HG02943 (cell line): ENCODE results near the gene ATL1.
"Not testable (repeated sequence)": the region's sequence is repeated elsewhere in the genome, so short reads cannot be mapped to it uniquely, and the experiment has no call there.

Experiments used
- ATAC-seq: cut with Tn5 transposase; IDR thresholded peaks from one replicate; pipeline ENCODE4 v1.9.1; 2021; ENCODE audit warnings: mild to moderate bottlenecking, low read depth, moderate library complexity; ENCODE audit not compliant: unreplicated experiment

The ATL1 gene

GRCh38 chr14:50635141-50635540 is 75.2 kb downstream of the ATL1 start:
- no peak for ATAC-seq

GRCh38 chr14:50647282-50647681 is 87.3 kb downstream of the ATL1 start:
- peak; percentile 69 for ATAC-seq

- no peak for ATAC-seq
These were observed 87.8 kb downstream of the ATL1 start for GRCh38 chr14:50647753-50648152.

- no peak for ATAC-seq
These were observed 89.7 kb downstream of the ATL1 start for GRCh38 chr14:50649691-50650090.

GRCh38 chr14:50656776-50657175 is 96.8 kb downstream of the ATL1 start:
- no peak for ATAC-seq

GRCh38 chr14:50657753-50658152 is 97.8 kb downstream of the ATL1 start:
- ATAC-seq: no peak

GRCh38 chr14:50658203-50658602 is 98.3 kb downstream of the ATL1 start:
- no peak for ATAC-seq

GRCh38 chr14:50659327-50659974 is 99.5 kb downstream of the ATL1 start:
- ATAC-seq: no peak

GRCh38 chr14:50664579-50664978 is 104.6 kb downstream of the ATL1 start:
- not testable (repeated sequence) for ATAC-seq

- not testable (repeated sequence) for ATAC-seq
These were observed 105.4 kb downstream of the ATL1 start for GRCh38 chr14:50665300-50665699.

GRCh38 chr14:50666772-50667683 is 107.1 kb downstream of the ATL1 start:
- no peak for ATAC-seq

- ATAC-seq: peak; percentile 46
These were observed 107.7 kb downstream of the ATL1 start for GRCh38 chr14:50667684-50667995.

- ATAC-seq: peak; percentile 53
These were observed 108.3 kb downstream of the ATL1 start, which contains the start of gene SAV1 for GRCh38 chr14:50667996-50668825. Gene SAV1, minus strand, starts transcription at chr14:50668306. Its CDS starts 339 bp downstream, at chr14:50667967.

GRCh38 chr14:50668826-50669143 is 108.8 kb downstream of the ATL1 start:
- no peak for ATAC-seq

GRCh38 chr14:50669441-50669986 is 109.6 kb downstream of the ATL1 start:
- no peak for ATAC-seq

GRCh38 chr14:50670196-50670865 is 110.4 kb downstream of the ATL1 start:
- no peak for ATAC-seq

- no peak for ATAC-seq
These were observed 110.9 kb downstream of the ATL1 start for GRCh38 chr14:50670866-50671256.

GRCh38 chr14:50675597-50675996 is 115.7 kb downstream of the ATL1 start:
- ATAC-seq: no peak

- no peak for ATAC-seq
These were observed 117.0 kb downstream of the ATL1 start for GRCh38 chr14:50676814-50677516.
